Measurements from ENCODE around the gene GALC.
A peak's percentile ranks its signal among the peaks of the same experiment; 100 is the strongest.
"Not testable (repeated sequence)": the region's sequence is repeated elsewhere in the genome, so short reads cannot be mapped to it uniquely, and the experiment has no call there.

Gene GALC

DNA sequence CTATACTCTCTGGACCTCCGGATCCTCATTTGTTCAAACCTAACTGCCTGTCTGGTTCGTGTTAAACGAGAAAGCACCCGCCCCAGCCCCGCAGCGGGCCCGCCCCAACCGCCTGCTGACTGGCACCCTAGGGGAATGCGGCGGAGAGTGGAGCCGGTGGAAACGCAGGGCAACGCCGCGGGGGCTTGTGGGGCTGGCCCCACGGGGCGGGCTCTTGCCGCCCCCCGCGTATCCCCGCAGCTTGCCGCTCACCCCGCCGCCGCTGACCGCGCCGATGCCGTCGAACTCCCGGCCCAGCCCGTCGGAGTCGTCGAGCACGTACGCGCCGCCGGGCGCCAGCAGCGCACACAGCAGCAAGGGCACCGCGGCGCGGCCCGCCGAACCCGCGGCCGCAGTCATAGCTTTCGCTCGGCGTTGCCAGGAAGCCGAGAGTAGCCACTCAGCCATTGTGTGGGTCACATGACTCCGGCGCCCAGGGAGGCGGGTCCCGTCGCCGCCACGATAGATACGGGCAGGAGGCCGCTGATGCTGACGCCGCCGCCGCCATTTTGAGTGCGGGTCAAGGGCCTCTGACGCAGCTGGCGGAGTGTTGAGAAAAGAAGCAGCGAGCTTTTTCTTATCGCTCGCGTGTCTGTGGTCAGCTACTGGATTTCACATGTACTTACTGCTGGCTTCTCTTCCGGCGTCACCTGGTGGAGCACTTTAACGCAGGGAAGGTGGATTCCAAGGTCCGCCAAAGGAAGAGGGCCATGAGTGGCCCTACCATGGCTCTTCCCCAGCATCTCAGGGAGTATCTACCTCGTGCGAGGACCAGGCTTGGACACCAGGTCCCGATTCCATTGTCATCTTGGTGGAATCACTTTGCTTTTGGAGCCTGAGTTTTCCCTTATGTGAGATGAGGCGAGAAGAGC is at the start of gene GALC:
Gene GALC, minus strand, starts transcription at position 465 of the 911 bp plus-strand sequence. Its CDS starts 18 bp downstream, at position 447.
- DNase-seq, result peak; percentile 93

GRCh38 chr14:88040146-88040545 is 47.2 kb upstream of the GALC start:
- DNase-seq, result no peak

GRCh38 chr14:88039197-88039596 is 46.2 kb upstream of the GALC start:
- DNase-seq, result no peak

- DNase-seq, result no peak
Observed at GRCh38 chr14:88037325-88037724, 44.3 kb upstream of the GALC start.

- no peak for DNase-seq
Observed at GRCh38 chr14:88036422-88036821, 43.4 kb upstream of the GALC start.

DNA sequence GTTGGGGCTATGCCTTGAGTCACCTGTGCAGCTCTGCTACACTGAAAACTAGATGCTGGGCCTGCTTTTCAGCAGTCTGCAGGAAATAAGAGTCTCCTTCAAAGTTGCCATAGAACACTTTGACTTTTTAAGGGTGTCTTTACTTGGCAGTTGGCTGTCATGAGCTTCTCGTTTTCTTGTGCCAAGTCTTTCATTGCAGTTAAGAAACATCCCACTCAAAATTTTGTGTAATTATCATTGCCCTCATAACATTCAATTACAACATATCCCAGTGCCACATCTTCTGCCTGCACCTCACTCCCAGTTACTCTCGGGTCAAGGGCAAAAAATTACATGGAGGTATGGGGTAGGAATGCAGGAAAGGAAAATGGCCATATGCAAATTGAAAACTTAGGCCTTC is 41.1 kb upstream of the GALC start:
- DNase-seq, result no peak

DNA sequence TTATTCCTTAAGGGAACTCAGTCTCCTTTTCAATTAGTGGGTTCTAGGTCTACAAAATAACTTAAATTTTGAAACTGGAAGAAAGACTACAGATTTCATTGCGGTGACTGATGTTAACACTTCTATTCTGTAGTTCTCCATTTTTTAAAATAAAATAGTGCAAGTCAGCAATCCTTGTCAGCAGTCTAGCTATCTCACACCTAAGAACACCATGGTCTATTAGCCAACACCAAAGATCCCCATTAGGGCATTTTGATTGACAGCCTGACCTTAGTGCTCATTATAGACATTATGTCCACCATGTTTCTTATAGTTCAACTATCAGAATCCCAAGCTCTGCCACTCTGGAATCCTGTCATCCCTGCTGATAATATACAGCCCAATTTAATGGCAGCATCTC is 39.4 kb upstream of the GALC start:
- no peak for DNase-seq

GRCh38 chr14:88030892-88031291 is 37.9 kb upstream of the GALC start:
- DNase-seq, result no peak

GRCh38 chr14:88030079-88030478 is 37.1 kb upstream of the GALC start:
- DNase-seq, result no peak

DNA sequence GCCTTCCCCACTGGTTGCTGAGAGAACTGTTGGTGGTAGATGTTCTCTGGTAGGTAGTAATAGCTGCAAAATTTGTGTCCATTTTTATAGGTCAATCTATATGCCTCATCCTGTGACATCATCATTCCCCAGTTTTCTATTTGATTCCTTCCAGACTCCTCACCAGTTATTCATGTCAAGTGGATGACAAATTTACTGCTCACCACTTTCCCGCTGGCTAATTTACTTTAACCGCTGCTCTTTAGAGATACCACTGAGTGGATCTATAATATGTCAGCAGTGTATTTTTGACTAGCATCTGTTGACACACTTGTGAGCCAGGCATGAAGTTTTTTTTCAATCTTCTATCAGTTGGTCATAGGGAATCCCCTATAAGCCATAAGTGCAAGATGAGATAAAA is 36.5 kb upstream of the GALC start:
- no peak for DNase-seq

DNA sequence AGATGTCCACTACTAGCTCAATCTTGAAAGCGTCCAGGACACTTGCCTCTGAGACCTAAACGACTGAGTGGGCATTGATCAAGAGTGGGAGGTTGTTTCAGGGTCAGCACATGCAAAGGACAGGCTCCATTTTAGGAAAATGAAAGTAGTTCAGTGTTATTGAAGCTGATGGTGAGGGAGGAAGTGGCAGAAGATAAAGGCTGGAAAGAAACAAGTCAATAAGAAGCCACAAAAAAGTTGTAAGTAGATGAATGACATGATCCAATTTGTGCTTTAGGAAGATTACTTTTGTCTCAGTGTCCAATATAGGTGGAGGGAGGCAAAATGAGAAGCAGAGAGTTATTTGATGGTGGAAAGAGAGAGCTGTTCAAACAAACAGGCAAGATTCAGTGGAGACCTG is 33.9 kb upstream of the GALC start:
- DNase-seq, result no peak

GRCh38 chr14:88025313-88025712 is 32.3 kb upstream of the GALC start:
- DNase-seq, result no peak

GRCh38 chr14:88024252-88025086 is 31.5 kb upstream of the GALC start:
- DNase-seq, result not testable (repeated sequence)

DNA sequence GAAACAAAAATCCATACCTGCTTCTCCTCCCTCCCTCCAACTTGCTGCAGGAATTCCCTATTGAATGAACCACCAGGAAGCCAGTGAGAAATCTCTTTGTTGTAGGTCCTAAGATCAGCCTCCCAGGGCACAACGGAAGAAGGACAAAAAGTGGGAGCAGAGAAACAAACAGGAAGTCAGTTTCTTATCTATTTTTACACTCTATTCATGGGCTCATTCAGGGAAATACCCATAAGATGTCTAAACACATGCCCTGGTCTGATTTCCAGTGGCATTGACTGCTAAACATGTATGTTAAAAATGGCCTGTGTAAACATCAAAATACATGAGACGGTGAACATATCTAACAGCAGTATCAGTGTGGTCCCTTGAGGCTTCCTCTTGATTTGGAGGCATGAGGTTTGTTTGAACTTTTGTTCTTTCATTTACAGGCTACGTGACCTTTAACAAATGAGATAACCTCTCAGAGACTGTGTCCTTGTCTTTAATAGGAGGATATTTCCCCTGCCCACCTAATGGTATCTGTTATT is 30.7 kb upstream of the GALC start:
- DNase-seq, result no peak

GRCh38 chr14:88017535-88017934 is 24.6 kb upstream of the GALC start:
- DNase-seq, result no peak

DNA sequence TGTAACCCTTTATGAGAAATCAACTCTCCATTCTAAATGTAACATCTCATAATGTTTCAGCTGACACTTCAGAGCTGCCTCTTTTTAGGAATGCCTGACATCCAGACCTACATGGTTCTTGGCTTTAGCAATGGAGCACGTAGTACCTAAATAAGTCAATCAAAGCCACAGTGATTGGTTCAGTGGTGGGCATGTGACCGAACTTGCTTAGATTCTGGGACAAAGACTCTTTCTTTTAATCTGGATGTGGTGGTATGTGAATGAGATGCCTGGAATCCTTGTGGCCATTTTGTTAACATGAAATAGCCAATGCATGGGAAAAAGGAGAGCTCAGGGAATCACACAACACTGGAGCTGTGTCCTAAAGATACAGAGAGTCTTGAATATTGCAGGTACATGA is 23.8 kb upstream of the GALC start:
- no peak for DNase-seq

DNA sequence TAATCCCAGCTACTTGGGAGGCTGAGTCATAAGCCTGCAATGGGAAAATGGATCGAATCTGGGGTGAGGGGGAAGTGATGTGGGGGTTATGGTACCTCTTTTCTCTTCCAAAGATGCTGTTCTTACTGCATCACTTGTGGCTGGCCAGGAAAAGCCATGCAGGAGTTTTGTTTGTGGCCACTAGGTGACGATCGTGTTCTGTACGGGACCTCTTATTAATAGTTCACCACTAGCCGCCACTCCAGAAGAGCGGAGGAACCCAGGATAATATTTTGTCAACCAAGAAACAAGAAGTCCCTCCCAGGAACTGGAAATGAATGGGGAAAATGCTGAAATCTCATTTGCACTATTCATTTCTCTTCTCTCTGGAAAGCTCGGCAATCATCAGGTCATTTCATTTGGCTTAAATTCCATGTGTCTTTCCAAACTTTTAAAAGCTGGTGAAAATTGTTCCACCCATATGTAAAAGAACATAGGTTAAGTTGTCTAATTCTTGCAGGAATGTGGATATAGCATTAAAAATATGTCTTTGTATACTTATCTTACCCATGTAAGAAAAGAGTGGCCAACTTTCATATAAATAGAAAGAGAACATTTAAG is 20.9 kb upstream of the GALC start:
- DNase-seq, result no peak

GRCh38 chr14:88012495-88012894 is 19.5 kb upstream of the GALC start:
- DNase-seq, result no peak

DNA sequence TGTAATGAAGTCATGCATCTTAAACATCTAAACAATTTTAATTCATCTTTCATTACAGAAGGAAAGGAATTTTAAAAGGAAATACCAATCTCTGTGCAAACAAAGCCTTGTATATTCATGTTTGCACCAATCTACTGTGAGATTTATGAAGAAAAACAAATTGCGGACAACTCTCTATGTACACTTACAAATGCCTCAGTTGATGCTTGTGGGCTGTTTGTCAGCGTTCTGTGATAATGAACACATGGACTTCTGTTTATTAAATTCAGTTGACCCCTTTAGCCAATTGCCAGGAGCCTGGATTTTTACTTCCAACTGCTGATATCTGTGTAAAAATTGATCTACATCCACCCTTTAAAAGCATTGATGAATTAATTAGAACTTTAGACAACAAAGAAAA is 17.3 kb upstream of the GALC start:
- no peak for DNase-seq

GRCh38 chr14:88009486-88009885 is 16.5 kb upstream of the GALC start:
- DNase-seq, result no peak

- no peak for DNase-seq
Observed at GRCh38 chr14:88008039-88008742, 15.2 kb upstream of the GALC start.

DNA sequence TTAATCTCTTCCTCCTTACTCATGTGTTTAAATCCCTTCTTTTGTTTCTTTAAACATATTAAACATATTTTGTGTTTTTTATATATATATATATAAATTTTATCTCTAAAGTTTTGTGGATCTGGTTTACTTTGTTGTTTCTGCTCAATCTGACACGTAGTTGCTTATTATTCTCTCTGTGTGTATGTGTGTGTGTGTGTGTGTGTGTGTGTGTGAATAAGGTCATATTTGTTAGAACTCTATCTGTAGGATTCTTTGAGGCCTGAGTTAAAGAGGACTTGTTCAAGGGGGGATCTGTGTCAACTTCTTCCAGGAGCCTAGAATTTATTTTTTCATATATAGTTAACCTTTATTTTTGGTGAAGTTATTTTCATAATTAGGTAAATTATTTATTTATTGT is 14.6 kb upstream of the GALC start:
- no peak for DNase-seq

Measured in activated effector memory CD4-positive, alpha-beta T cell treated with Interleukin-2 at 50 U/mL for 16 hours (primary cell).